Effector memory CD4-positive, alpha-beta T cell (primary cell): ENCODE results near the gene ZNF385D.
"Not testable (repeated sequence)": the region's sequence is repeated elsewhere in the genome, so short reads cannot be mapped to it uniquely, and the experiment has no call there.

ENCODE experiments used
- DNase-seq, 3 donors: peaks; one replicate each; pipeline ENCODE4 v3.0.0-alpha.2; 2020
- H3K27ac ChIP-seq: 2 replicates; pipeline ENCODE4 v1.7.0; 2013; ENCODE audit warnings: mild to moderate bottlenecking, low read length, moderate library complexity; ENCODE audit not compliant: insufficient read depth, poor library complexity, severe bottlenecking
- H3K27me3 ChIP-seq: replicated peaks from 2 replicates; pipeline ENCODE4 v1.7.0; 2013; ENCODE audit warnings: mild to moderate bottlenecking, low read length; ENCODE audit not compliant: insufficient read depth, control insufficient read depth, poor library complexity, severe bottlenecking
- H3K36me3 ChIP-seq: 2 replicates; pipeline ENCODE4 v1.7.0; 2013; ENCODE audit warnings: mild to moderate bottlenecking, low read length, moderate library complexity; ENCODE audit not compliant: control insufficient read depth, insufficient read depth
- H3K4me1 ChIP-seq: 2 replicates; pipeline ENCODE4 v1.7.0; 2013; ENCODE audit warnings: low read length, mild to moderate bottlenecking; ENCODE audit not compliant: control insufficient read depth, insufficient read depth, poor library complexity, severe bottlenecking
- H3K4me3 ChIP-seq: 2 replicates; pipeline ENCODE4 v1.7.0; 2013; ENCODE audit warnings: low read length, low read depth, mild to moderate bottlenecking; ENCODE audit not compliant: insufficient read depth, poor library complexity, severe bottlenecking
- H3K9me3 ChIP-seq: 2 replicates; pipeline ENCODE4 v1.7.0; 2013; ENCODE audit warnings: mild to moderate bottlenecking, low read length, moderate library complexity; ENCODE audit not compliant: control insufficient read depth

The ZNF385D gene

GRCh38 chr3:21409401-21409800 is 341.6 kb downstream of the ZNF385D start:
- Histone ChIP-seq H3K36me3 (no peaks in the 10 kb centered on the region), H3K27ac (no peak overlapping the region), H3K4me1 (no peaks in the 10 kb centered on the region), H3K27me3 (no peaks in the 10 kb centered on the region), H3K4me3 (no peak overlapping the region), H3K9me3 (no peaks in the 10 kb centered on the region)
- DNase-seq, result no peak

- no peak for DNase-seq
Observed at GRCh38 chr3:21407743-21408142, 343.3 kb downstream of the ZNF385D start.

GRCh38 chr3:21405671-21406667 is 345.0 kb downstream of the ZNF385D start:
- DNase-seq, result no peak
- Histone ChIP-seq H3K27ac (no peak overlapping the region), H3K36me3 (no peaks in the 10 kb centered on the region), H3K4me1 (no peaks in the 10 kb centered on the region), H3K9me3 (no peaks in the 10 kb centered on the region), H3K27me3 (no peaks in the 10 kb centered on the region), H3K4me3 (no peak overlapping the region)

More at GRCh38 chr3:21407743-21408142, 343.3 kb downstream of the ZNF385D start:
- Histone ChIP-seq H3K9me3 (no peaks in the 10 kb centered on the region), H3K4me1 (no peaks in the 10 kb centered on the region), H3K4me3 (no peak overlapping the region), H3K27ac (no peak overlapping the region), H3K27me3 (no peaks in the 10 kb centered on the region), H3K36me3 (no peaks in the 10 kb centered on the region)

GRCh38 chr3:21398461-21398860 is 352.5 kb downstream of the ZNF385D start:
- Histone ChIP-seq H3K27me3 (no peaks in the 10 kb centered on the region), H3K4me1 (no peaks in the 10 kb centered on the region), H3K9me3 (no peaks in the 10 kb centered on the region), H3K36me3 (no peaks in the 10 kb centered on the region), H3K27ac (no peak overlapping the region), H3K4me3 (no peak overlapping the region)
- DNase-seq, result no peak

GRCh38 chr3:21393683-21394311 is 357.2 kb downstream of the ZNF385D start:
- DNase-seq, result no peak
- no peak overlapping the region for H3K4me3 ChIP-seq
- H3K27ac ChIP-seq, result no peak overlapping the region
- H3K4me1 ChIP-seq, result no peaks in the 10 kb centered on the region
- no peaks in the 10 kb centered on the region for H3K9me3 ChIP-seq
- H3K27me3 ChIP-seq, result no peaks in the 10 kb centered on the region
- H3K36me3 ChIP-seq, result no peaks in the 10 kb centered on the region

- no peaks in the 10 kb centered on the region for H3K9me3 ChIP-seq
- H3K27ac ChIP-seq, result no peak overlapping the region
- no peak overlapping the region for H3K4me3 ChIP-seq
- no peaks in the 10 kb centered on the region for H3K4me1 ChIP-seq
- DNase-seq, result no peak
- no peaks in the 10 kb centered on the region for H3K36me3 ChIP-seq
- no peaks in the 10 kb centered on the region for H3K27me3 ChIP-seq
Observed at GRCh38 chr3:21392526-21392925, 358.5 kb downstream of the ZNF385D start.

GRCh38 chr3:21390856-21391255 is 360.2 kb downstream of the ZNF385D start:
- Histone ChIP-seq H3K9me3 (no peaks in the 10 kb centered on the region), H3K36me3 (no peaks in the 10 kb centered on the region), H3K27ac (no peak overlapping the region), H3K4me1 (no peaks in the 10 kb centered on the region), H3K27me3 (no peaks in the 10 kb centered on the region), H3K4me3 (no peak overlapping the region)
- no peak for DNase-seq

- Histone ChIP-seq H3K4me3 (no peak overlapping the region), H3K36me3 (no peaks in the 10 kb centered on the region), H3K27ac (no peak overlapping the region), H3K27me3 (no peaks in the 10 kb centered on the region), H3K4me1 (no peaks in the 10 kb centered on the region), H3K9me3 (no peaks in the 10 kb centered on the region)
- no peak for DNase-seq
Observed at GRCh38 chr3:21390136-21390535, 360.9 kb downstream of the ZNF385D start.

- not testable (repeated sequence) for H3K27ac ChIP-seq, H3K27me3 ChIP-seq, H3K4me3 ChIP-seq, H3K4me1 ChIP-seq, DNase-seq, H3K36me3 ChIP-seq, H3K9me3 ChIP-seq
Observed at GRCh38 chr3:21387142-21387826, 363.7 kb downstream of the ZNF385D start.

GRCh38 chr3:21378036-21378435 is 373.0 kb downstream of the ZNF385D start:
- H3K27me3 ChIP-seq, H3K27ac ChIP-seq, H3K4me3 ChIP-seq, H3K4me1 ChIP-seq, H3K9me3 ChIP-seq, H3K36me3 ChIP-seq, DNase-seq: not testable (repeated sequence)
